HPDE6-E6E7 (cell line): ENCODE results near the gene LCMT1.
"Not testable (repeated sequence)": the region's sequence is repeated elsewhere in the genome, so short reads cannot be mapped to it uniquely, and the experiment has no call there.

ENCODE experiments used
- DNase-seq: peaks from one replicate; pipeline ENCODE4 v3.0.0; 2011; ENCODE audit warnings: missing footprints; ENCODE audit errors: extremely low spot score

LCMT1 gene

GRCh38 chr16:25143928-25144327 is 32.4 kb downstream of the LCMT1 start:
- DNase-seq: no peak

DNA sequence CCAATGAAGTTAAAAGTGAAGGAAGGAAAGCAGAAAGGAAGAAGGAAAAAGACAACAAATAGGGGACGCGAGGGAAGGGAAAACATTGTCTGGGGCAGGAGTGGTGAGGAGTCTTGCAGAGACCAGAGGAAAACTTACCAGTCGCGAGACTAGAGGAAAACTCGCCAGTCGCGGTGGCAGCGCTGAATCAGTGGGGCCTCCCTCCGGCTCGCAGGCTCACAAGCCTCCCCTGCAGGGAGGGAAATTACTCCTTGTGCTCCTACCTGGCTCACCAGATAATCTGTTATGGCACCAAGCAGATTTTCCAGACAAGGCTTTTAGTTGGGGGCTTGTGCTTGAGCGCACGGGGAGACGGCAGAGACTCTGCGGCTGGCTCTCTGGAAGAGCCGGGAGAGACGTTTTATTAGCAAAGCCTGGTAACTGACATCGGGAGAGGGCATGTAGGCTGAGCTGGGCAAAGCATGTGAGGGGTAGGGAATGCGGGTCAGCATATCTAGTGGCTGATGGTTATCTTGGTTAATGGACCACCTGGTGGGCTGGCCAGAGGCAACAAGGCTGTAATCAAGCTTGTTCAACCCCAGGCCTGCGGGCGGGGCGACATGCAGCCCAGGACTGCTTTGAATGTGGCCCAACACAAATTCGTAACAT is 37.1 kb downstream of the LCMT1 start:
- no peak for DNase-seq

- no peak for DNase-seq
Observed at GRCh38 chr16:25151996-25152395, 40.5 kb downstream of the LCMT1 start.

GRCh38 chr16:25155553-25156460 is 44.3 kb downstream of the LCMT1 start:
- no peak for DNase-seq

- DNase-seq: no peak
Observed at GRCh38 chr16:25157271-25157875, 45.8 kb downstream of the LCMT1 start.

GRCh38 chr16:25158401-25158800 is 46.9 kb downstream of the LCMT1 start:
- no peak for DNase-seq

- DNase-seq: no peak
Observed at GRCh38 chr16:25161753-25162367, 50.3 kb downstream of the LCMT1 start.

GRCh38 chr16:25163683-25164082 is 52.1 kb downstream of the LCMT1 start:
- no peak for DNase-seq

GRCh38 chr16:25165284-25165683 is 53.7 kb downstream of the LCMT1 start:
- DNase-seq: no peak

- not testable (repeated sequence) for DNase-seq
Observed at GRCh38 chr16:25167920-25168319, 56.4 kb downstream of the LCMT1 start.

- no peak for DNase-seq
Observed at GRCh38 chr16:25171390-25171789, 59.8 kb downstream of the LCMT1 start.

- DNase-seq: no peak
Observed at GRCh38 chr16:25172831-25173230, 61.3 kb downstream of the LCMT1 start.

DNA sequence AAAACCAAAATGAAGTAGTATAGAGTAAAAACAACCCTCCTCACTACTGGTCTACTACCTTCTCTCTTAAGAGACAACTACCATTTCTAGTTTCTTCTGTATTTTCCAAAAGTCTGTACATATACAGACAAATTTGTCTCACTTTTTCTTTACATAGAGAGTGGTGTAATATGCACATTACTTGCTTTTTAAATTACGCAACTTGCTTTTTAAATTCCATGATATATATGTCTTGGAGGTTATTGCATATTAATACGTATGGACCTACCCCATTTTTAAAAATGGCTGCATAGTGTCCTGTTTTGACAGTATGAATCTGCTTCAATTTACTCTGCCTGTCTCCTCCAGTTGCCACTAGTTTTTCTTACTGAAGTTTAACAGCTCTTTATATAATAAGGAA is 62.7 kb downstream of the LCMT1 start:
- DNase-seq: no peak

- no peak for DNase-seq
Observed at GRCh38 chr16:25176136-25176535, 64.6 kb downstream of the LCMT1 start.

DNA sequence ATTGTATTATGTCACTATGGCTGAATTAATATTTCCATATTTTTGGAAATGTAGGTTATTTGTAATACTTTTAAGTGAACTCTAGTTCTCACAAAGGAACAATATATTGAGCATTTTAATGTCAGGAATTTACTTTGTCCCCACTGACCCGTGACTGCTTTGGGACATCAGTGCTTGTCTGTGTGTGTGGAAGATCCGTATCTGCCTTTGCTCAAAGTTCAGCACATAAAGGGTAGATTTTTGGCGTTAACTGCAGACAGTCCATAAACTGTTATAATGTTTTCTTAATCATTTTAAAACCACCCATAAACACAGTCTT is 65.9 kb downstream of the LCMT1 start:
- DNase-seq: no peak

GRCh38 chr16:25177831-25178688 is 66.5 kb downstream of the LCMT1 start:
- no peak for DNase-seq

GRCh38 chr16:25181236-25181635 is 69.7 kb downstream of the LCMT1 start:
- not testable (repeated sequence) for DNase-seq

- DNase-seq: no peak
Observed at GRCh38 chr16:25184771-25185170, 73.2 kb downstream of the LCMT1 start.

GRCh38 chr16:25187491-25187795 is 75.9 kb downstream of the LCMT1 start:
- DNase-seq: no peak

DNA sequence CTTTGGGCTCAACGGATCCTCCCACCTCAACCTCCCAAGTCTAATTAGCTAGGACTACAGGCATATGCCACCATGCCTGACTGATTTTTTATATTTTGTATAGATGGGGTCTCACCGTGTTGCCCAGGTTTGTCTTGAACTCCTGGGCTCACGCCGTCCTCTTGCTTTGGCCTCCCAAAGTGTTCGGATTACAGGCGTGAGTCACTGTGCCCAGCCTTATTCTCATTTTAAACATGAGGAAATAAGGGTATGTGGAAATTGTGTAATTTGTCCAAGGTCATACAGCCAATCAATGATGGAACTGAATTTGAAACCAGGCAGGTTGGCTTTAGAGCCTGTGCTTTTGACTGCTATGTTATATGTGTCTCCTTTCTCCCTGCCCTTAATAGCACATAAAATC is 77.8 kb downstream of the LCMT1 start:
- no peak for DNase-seq

GRCh38 chr16:25192096-25192495 is 80.6 kb downstream of the LCMT1 start:
- DNase-seq: no peak
